NCI-H1092 (cell line): ENCODE data around the gene SAMD14.

Experiments used
- DNase-seq: peaks from one replicate; lab custom pipeline; 2025; lab: John Stamatoyannopoulos, UW

The SAMD14 gene

DNA sequence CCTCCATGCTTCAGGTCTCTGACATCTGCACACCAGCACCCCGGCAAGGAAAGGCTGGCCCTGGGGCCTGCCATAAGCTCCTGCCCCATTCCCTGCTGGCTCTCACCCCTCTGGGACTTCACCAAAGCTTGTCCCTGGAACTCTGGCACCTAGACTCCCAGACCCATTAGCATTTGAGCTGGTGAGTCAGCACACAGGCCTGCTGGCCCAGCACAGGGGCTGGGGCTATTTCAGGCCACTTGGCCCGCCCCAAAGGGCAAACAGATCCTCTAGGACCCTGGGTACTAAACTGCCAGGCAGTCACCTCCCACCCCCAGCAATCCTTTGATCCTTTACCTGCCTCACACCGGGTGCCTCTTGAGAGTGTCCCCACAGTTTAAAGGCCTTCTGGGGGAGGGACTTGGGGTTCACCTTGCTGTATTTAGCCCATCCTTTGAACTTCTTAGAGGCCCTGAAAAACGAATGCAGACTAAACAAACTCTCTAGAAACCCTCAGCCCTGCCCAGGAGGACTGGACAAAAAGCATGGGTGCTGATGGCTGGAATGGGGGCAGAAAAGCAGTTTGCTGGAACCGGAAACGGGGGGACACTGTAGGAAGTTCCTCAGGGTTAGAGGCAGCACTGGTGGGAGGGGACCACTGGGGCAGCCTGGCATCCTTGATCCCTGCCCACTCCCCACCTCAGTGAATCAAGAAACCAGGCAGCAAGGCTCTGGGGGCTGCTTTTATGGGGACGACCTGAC lies 3.2 kb upstream of the SAMD14 start:
- DNase-seq, result no peak

DNA sequence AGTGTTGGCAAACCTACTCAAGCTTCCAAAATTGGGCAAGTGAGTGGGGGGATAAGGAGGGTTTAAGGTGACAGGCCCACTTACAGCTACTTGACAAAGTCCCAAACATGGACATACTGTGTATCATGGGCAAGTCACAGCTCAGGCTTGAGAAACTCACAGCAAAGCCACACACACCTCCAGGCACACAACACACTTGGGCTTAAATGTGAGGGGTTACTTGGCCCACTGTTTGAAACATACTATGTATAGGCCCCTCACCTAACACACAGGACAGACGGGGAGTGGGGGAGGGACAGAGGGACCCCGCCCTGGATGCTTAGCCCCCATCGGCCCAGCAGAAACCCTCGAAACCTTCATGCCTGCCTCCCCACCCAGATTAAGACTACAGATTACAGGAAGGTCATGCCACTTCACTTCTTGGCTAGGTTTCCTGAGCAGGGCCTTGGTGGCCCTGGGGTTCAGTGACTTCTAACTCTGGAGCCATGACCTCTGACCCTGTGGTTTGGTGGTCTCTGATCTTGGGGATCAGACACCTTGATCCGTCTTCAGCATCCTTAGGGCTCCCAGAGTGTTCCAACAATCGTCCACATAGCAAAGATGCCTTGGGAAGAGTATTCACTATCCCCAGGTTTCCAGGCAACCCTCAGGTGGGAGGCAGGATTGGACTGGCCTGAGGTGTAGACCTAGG lies 2.3 kb upstream of the SAMD14 start:
- no peak for DNase-seq

DNA sequence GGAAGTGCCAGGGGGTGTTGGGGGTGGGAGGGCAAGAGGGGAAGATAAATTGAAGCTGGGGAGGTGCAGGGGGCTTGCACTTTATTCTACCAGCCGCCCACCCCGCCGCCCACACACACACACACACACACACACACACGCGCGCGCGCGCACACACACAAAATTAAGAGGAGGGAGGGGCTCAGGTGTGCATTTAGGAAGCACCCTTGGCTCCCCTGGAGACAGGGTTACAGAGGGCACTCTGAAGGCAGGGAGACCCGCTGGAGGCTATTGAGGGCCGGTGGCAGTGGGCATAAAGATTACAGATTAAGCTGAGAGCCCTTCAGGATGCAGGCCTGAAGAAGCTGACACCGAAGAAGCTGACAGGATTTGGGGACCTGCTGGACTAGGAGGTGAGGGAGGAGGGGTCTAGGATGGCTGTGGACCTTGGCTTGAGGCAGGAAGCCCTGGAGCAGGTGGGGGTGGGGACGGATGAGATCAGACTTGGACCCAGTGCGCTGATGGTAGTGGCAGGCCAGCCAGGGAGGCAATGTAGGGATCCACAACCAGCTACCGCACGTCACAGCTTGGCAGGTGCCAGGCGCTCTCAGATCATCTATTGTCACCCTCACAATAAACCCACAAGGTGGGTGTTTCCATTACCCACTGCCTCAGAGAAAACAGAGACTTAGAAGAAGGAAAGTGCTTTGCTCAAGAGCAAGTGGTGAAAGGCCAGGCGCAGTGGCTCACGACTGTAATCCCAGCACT lies 772 bp upstream of the SAMD14 start:
- no peak for DNase-seq

DNA sequence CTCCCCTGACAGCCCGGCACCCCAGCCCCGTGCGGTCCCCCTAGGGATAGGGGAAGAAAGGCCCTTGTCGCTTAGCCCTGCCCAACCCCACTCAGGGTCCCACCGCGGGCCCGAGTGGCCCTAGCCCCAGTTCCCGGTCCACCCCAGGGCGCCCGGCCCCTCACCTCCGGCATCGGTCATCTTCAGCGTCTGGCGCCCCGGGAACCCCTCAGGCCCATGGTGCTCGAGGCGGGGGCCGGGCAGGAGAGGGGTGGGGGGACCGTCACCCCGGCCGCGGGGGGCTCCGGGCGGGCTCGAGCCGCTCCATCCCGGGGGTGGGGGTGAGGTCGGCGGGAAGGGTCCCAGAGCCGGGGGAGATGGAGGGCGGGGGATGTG lies 620 bp downstream of the SAMD14 start:
- no peak for DNase-seq

DNA sequence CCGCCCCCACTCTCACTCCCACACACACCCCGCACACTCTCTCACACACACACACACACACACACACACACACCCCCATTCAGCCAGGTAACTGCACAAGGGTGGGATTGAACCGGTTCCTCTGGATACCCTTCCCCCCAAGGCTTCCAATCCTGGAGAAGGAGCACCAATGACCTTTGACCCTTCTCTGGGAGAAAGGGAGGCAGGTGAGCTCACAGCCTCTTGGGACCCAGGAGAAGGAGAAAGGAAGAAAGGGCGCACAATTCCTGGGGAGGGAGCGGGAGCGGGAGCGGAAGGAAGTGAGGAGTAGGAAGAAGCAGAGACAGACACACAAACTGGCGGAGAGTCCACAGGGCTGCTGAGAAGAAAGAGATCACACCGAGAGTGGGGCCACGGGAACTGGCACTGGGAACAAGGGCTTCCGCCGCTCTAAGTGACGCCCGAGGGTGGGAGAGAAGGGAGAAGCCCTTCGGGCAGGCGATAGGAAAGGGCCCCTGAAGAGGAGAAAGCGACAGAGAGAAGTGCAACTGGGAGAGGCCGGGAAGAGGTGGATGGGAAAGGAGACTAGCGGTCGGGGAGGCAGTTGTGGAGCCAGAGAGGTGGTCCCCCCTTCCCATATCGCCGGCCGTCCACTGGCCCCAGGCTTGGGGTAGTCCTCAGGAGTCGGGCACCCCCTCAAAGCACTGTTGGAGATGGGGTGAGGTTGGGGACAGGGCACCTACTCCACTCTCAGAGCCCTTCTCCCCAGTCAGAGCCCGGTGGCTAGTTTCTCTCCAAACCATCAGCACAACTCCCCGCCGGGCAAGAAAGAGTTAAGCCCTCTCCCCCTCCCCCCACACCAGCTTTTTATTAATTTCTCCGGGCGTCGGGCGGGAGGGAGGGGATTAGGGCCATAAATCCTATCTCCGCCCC lies 1.3 kb downstream of the SAMD14 start:
- DNase-seq, result no peak

DNA sequence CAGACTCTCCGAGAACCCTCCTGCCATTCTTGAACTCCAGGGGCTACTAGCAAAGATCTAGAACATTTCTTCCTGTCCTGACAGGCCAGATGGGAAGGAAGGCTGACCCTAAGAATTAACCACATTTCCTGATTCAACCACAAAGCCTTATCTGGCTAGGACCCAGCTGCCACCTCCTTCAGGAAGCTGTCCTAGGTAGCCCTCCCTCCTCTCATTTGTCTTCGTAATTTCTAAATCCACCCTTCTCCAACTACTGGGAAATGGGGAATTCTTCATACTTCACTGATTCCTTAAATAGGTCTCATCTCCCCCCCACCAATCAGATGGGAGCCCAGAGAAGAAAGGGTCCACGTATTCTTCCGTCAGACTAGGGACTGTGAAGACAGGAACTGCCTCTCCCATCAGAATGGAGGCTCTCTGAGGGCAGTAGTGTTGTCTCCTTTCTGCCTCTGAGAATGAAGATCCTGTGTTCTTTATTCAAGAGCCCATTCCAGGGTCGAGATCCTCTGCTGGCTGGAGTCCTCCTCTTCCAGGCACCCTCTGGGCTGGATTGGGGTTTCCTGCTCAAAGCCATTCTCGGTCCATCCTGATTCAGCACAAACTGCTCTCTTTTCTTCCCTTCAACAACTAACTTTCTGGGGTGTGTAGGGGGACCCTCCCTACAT lies 2.1 kb downstream of the SAMD14 start:
- no peak for DNase-seq

DNA sequence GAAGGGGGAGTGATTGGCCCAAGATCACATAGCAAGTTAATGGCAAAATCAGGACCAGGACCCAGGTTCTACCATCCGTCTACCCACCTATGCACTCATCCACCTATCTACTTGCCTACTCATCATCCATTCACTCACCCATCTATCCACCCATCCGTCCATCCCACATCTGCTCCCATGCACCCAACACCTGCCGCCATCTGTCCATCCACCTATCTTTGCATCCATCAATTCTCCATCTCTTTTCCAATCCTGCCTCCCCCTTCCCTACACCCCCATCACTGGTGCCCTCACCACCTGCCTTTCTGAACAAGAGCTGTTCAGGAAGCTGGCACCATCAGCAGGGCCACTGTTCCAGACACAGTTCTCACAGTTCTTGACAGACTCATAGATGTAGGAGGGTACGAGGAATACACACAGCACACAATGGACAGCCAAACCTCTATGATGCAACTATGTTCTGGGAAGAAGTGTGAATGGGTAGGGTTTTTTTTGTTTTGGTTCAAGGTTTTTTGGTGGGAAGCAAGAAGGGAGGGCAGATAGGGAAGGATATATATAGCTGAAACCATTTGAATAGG lies 4.5 kb downstream of the SAMD14 start:
- DNase-seq, result no peak

DNA sequence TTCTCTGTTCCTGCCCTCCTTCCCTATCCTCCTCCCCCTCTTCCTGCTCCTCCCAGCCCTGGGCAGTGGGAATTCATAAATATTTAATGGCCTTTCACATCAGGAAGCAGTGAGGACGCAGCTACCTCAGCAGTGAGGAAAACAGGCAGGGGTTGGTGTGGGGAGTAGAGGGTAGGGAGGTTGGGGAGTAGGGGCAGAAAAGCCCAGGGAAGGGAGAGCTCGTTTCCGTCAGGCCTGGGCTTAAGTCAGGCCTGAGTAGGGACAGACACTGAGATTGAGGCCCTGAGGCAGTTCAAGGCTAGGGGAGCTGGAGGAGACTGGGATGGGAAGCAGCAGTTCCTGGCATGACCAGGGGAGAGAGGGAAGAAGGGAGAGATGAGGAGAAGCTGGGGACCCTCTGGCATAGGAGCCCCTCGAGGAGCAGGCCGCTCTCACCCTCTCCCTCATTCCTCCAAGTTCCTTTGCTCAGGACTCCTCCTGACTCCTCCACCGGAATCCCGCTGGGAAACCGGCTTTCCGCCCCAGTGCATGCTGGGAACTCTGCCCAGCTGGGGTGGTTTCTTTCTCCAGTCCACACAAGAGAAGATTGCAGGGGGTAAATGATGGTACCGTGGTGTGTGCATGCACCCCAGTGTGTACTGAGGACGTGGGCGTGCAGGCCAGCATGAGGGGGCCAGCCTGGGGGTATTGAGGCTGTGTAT lies 6.2 kb downstream of the SAMD14 start:
- DNase-seq, result peak; percentile 12

DNA sequence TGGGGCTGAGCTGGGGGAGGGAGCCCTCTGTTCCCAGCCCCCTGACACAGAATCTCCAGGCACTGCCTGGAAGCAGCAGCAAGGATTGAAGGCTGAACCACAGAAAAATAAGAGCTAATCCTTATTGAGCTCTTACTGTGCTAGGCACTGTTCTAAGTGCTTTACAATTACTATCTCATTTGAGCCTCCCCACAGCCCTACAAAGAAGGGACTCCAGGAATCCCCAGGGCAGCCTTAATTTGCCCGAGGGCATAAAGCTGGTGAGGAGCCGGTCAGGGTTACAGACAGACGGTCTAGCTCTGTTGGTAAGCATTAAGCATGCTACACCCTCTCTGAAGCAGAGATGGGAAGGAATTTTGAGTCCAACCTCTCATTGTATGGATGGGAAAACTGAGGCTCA lies 7.0 kb downstream of the SAMD14 start:
- no peak for DNase-seq

DNA sequence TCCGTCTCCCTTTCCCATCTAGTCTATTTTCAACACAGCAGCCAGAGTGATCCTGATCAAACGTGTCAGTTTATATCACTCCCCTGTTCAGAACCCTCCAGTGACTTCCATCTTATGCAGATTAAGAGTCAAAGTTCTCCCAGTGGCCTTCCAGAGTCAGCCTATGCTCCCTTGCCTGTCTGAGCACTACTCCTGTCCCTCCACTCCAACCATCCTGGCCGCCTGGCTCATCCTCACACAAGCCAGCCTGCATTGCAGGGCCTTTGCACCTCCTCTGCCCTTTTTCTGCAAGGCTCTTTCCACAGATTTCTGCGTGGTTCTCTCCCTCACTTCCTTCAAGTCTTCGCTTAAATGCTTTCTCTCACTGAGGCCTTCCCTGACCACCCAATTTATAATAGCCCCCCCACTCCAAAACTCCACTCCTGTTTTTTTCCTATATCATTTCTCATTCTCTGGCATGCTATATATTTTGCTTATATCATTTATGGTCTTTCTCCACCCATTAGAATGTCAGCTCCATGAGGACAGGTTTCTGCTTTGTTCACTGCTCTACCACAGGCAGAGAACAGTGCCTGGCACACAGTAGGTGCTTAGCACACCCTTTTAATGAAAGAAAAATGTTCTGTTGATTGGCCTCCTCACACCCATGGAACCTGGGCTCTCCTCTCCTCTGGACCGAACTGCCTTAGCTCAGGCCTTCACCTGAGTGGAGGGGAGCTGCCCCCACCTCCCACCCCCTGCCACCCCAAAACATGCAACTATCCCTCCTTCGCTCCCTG lies 9.3 kb downstream of the SAMD14 start:
- DNase-seq, result no peak

DNA sequence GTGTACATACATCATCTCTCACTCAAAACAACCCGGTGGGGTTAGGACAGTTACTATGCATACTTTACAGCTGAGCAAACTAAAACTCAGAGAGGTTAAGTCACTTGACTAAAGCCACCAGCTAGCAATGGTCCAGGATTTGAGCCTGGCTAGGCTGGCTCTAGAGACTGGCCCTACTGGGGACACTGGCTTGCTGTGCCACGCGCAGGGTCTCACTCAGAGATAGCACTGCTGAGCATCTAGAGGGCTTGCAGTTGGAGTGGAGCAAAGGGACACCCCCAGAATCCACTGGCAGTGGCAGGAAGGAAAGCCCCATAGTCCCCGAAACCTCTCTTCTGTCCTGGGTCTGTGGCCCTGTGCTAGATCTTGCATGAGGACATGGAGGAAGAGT lies 11.1 kb downstream of the SAMD14 start:
- DNase-seq, result no peak

DNA sequence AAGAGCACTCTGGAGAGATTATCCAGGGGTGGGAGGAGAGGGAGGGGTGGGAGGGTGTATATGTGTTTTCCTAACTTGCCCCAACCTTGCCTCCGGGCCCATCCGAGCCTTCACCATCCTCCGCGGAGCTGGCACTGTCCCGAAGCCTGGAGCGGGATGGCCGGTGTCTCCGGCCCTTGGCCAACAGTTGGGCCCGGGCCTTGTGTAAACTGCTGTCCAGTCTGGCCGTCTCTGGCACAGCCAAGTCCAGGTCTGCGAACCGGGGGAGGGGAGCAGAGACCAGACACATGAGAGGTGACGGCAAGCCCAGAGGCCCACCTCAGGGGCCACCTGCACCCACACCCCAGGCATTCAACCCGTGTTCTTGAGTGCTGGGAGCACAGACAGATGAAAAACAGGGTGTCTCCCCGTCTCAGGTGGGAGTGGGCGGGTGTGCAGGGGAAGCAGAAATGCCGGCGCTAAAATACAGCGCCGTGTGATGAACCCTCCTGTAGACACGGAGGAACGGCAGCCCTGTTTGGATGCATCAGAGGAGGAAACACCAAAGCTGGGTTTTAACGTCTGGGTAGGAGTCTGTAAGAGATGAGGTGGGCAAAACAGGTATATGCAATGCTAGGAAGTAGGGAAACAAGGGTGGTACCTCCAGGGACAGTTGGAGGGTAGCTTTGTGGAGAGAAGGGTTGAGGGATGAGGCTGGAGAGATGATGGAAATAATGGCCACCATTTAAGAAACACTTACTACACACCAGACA lies 11.7 kb downstream of the SAMD14 start:
- DNase-seq, result no peak

DNA sequence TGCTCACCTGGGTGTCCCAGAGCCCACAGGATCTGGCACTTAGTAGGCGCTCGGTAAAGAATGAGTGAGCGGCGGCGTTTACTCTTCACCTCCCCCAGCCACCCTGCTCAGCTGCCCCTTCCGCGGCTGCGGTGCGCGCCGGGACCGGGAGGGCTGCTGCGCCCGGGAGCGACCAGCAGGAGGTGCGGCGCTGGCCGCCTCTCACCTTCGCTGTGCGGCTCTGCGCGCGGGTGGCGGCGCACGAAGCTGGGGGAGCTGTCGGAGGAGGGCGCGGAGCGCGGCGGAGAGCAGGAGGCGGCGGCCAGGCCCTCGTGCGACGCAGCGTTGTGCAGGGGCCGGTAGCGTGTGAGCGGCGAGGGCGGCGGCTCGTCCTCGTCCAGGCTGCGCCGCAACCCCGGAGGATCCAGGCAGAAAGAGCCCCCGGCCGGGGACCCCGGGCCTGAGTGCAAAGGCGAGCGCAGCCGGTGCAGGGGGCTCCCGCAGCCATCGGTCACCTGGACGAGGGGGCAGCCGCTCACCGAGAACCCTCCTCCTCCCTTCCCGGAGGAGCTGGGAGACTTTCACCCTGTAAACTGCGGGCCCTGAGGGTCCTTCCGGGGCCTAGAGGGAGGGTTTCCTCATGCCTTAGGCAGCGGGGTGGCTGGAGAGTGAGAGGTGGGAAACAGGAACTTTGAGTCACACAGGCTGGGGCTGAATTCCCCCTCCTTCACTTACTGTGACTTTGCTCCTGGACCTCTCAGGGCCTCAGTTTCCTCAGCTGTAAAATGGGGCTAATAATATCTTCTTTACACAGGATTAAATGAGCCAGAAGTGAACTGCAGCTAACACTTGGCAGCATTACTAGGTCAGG lies 12.5 kb downstream of the SAMD14 start:
- peak; percentile 50 for DNase-seq

DNA sequence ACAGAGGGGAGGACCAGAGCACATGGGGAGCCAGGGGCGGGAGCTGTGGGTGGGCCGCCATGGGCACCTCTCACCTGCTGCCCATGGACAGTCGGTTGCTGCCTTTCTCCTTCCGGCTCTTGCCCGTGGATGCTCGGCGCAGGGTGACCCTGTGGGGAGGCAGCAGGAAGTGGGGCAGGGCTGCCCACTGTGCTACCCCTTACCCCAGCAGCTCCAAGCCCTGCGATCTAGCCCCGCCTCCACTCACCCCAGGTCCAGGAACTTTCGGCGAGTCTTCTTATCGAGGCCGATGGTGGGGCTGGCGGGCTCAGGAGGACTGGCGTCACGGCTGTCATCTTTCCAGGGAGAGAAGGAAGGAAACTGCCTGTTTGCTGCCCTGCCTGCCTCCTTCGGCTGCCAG lies 14.2 kb downstream of the SAMD14 start:
- no peak for DNase-seq

DNA sequence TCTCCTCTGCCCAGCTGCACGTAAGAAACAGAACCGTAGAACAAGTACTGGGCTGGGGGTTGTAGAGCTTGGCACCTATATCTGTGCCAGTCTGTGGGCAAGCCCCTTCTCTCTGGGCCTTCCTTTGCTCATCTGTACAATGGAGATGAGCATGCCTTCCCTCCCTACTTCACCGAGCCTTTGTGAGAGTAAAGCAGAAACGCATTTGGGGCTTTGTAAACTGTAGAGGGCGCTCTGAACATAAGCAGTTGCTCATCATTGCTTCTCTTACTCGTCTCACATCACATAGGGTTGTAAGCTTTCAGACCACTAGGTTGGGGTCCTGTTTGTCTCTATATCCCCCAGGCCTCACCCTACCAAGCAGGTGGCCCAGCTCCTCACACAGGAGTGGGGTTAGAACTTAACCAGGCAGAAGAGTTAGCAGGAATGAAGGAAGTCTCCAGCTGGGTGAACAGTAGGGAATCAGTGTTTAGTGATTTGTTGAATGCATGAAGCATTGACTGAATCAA lies 15.1 kb downstream of the SAMD14 start:
- peak; percentile 12 for DNase-seq

DNA sequence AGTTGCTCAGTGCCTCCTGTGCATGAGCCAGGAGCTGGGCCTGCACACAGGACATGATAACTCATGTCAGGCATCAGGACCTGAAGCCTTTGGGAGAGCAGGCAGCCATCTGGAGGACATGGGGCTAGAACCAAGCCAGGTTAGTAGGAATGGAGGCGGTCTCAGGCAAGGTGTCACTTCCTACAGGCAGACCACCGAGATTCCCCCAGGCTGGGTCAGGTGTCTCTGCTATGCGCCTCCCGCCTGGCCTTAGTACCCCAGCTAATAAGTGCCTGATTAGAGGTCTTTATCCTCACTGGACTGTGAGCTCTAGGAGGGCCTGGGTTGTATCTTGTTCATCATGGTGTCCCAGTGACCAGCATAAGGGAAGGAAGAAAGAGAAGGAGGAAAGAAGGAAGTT lies 15.6 kb downstream of the SAMD14 start:
- no peak for DNase-seq

DNA sequence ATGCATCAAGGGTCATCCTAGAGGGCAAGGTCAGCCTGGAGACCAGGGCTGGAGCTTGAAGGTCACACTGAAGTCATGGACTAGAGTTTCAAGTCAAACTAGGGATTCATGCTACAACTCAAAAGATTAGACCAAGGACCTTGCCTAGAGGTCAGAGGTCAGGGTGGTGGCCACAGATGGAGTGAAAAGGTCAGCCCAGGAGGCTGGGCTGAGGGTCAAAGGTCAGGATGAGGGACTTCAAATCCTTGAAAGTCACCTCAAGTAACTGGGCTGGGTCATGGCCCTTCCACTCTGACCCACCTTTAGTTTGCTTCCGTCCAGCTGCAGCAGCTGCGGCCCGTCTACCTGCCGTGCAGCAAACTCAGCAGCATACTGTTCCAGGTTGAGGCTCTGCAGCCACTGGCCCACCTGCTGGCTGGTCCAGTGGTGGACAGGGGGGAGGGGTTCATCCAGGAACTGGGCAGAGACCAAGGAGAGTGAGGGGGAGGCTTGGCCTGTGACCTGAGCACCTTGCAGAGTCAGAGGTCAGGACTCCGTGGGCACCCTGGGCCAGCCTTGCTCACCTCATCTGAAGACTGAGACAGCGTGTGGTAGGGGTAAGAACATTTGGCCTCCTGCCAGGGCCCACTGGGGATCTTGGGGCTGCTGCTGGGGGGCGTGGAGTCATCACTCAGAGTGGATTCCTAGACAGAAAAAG lies 16.2 kb downstream of the SAMD14 start:
- no peak for DNase-seq
